Measurements from ENCODE around the gene SAMD13.

SAMD13 gene

GRCh38 chr1:84348759-84349158 is 47.3 kb downstream of the SAMD13 start:
- no peak overlapping the region for H3K4me3 ChIP-seq (ENCODE audit: low read depth, low read length)
- H3K36me3 ChIP-seq (ENCODE audit: control insufficient read depth, insufficient read depth, low read length) = no peaks in the 10 kb centered on the region
- H3K9ac ChIP-seq (ENCODE audit: low read depth, low read length) = no peak overlapping the region
- H3K27me3 ChIP-seq (ENCODE audit: control insufficient read depth, insufficient read depth, low read length) = no peaks in the 10 kb centered on the region
- H3K9me3 ChIP-seq (ENCODE audit: control insufficient read depth, insufficient read depth, low read length) = no peaks in the 10 kb centered on the region
- no peaks in the 10 kb centered on the region for H3K4me1 ChIP-seq (ENCODE audit: control insufficient read depth, insufficient read depth, low read length)

DNA sequence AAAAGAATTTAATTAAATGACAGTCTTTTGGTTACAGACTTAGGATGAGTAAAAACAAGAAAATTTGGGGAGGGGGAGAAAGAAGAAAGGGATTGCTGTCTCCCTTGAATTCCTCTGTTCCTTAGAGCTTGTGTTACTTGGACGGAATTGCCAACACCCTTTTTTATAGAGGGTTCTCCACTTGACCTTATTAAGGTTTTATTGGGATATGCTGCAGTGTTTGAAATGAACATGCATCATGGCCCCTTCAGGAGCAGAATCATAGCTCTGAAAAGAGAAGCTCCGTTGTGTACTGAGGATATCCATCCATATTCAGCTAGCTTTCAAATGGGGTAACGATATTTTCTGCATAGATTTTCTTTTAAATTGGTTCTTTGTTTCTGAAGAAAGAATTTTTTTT is 48.6 kb downstream of the SAMD13 start:
- H3K36me3 ChIP-seq (ENCODE audit: control insufficient read depth, insufficient read depth, low read length) = no peaks in the 10 kb centered on the region
- H3K9me3 ChIP-seq (ENCODE audit: control insufficient read depth, insufficient read depth, low read length) = no peaks in the 10 kb centered on the region
- H3K27me3 ChIP-seq (ENCODE audit: control insufficient read depth, insufficient read depth, low read length) = no peaks in the 10 kb centered on the region
- no peak overlapping the region for H3K4me3 ChIP-seq (ENCODE audit: low read depth, low read length)
- no peaks in the 10 kb centered on the region for H3K4me1 ChIP-seq (ENCODE audit: control insufficient read depth, insufficient read depth, low read length)
- H3K9ac ChIP-seq (ENCODE audit: low read depth, low read length) = no peak overlapping the region

DNA sequence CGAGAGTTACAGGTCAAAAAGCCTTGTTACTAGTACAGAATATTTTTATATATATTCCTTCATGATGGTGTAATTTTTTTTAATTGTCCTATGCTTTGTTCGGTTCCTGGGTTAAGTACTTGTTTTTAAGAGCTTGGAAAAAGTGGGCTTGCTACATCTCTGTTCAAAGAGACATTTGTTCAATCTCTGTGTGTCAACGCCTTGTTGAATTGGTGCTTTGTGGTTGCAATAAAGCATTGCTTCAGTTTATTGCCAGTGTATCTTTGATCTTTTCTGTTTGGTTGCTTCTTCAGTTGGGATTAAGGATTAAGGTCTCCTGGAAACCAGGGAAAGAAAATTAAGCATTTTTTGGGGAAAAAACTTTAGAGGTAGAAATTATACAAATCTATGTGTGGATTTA is 49.0 kb downstream of the SAMD13 start:
- Histone ChIP-seq H3K4me3 (ENCODE audit: low read depth, low read length) (no peak overlapping the region), H3K27me3 (ENCODE audit: control insufficient read depth, insufficient read depth, low read length) (no peaks in the 10 kb centered on the region), H3K9ac (ENCODE audit: low read depth, low read length) (no peak overlapping the region), H3K4me1 (ENCODE audit: control insufficient read depth, insufficient read depth, low read length) (no peaks in the 10 kb centered on the region), H3K36me3 (ENCODE audit: control insufficient read depth, insufficient read depth, low read length) (no peaks in the 10 kb centered on the region), H3K9me3 (ENCODE audit: control insufficient read depth, insufficient read depth, low read length) (no peaks in the 10 kb centered on the region)

GRCh38 chr1:84352298-84353106 is 51.0 kb downstream of the SAMD13 start:
- H3K36me3 ChIP-seq (ENCODE audit: control insufficient read depth, insufficient read depth, low read length) = no peaks in the 10 kb centered on the region
- H3K27me3 ChIP-seq (ENCODE audit: control insufficient read depth, insufficient read depth, low read length) = no peaks in the 10 kb centered on the region
- H3K4me3 ChIP-seq (ENCODE audit: low read depth, low read length) = no peak overlapping the region
- H3K4me1 ChIP-seq (ENCODE audit: control insufficient read depth, insufficient read depth, low read length) = no peaks in the 10 kb centered on the region
- H3K9ac ChIP-seq (ENCODE audit: low read depth, low read length) = no peak overlapping the region
- H3K9me3 ChIP-seq (ENCODE audit: control insufficient read depth, insufficient read depth, low read length) = no peaks in the 10 kb centered on the region

- no peaks in the 10 kb centered on the region for H3K4me1 ChIP-seq (ENCODE audit: control insufficient read depth, insufficient read depth, low read length)
- no peak overlapping the region for H3K9ac ChIP-seq (ENCODE audit: low read depth, low read length)
- H3K36me3 ChIP-seq (ENCODE audit: control insufficient read depth, insufficient read depth, low read length) = no peaks in the 10 kb centered on the region
- no peak overlapping the region for H3K4me3 ChIP-seq (ENCODE audit: low read depth, low read length)
- H3K27me3 ChIP-seq (ENCODE audit: control insufficient read depth, insufficient read depth, low read length) = no peaks in the 10 kb centered on the region
- H3K9me3 ChIP-seq (ENCODE audit: control insufficient read depth, insufficient read depth, low read length) = no peaks in the 10 kb centered on the region
These were observed 52.2 kb downstream of the SAMD13 start for GRCh38 chr1:84353695-84354094.

DNA sequence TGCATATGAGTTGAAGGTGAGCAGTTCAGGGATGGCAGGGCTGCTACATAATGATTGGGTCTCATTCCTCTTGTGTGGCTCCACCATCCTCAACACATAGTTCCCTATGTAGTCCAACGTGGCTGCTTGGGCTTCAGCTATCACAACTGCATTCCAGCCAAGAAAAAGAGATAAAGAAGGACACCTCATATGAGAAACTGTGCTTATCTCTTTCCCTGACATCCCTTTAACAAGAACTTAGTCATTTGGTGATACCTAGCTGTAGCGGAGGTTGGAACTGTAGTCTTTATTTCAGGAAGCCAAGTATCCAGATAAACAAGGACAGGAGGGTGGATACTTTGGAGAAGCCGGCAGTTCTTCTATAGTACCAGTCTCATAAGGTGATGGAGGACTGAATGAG is 54.0 kb downstream of the SAMD13 start:
- no peaks in the 10 kb centered on the region for H3K4me1 ChIP-seq (ENCODE audit: control insufficient read depth, insufficient read depth, low read length)
- no peak overlapping the region for H3K4me3 ChIP-seq (ENCODE audit: low read depth, low read length)
- no peak overlapping the region for H3K9ac ChIP-seq (ENCODE audit: low read depth, low read length)
- no peaks in the 10 kb centered on the region for H3K9me3 ChIP-seq (ENCODE audit: control insufficient read depth, insufficient read depth, low read length)
- no peaks in the 10 kb centered on the region for H3K27me3 ChIP-seq (ENCODE audit: control insufficient read depth, insufficient read depth, low read length)
- no peaks in the 10 kb centered on the region for H3K36me3 ChIP-seq (ENCODE audit: control insufficient read depth, insufficient read depth, low read length)

DNA sequence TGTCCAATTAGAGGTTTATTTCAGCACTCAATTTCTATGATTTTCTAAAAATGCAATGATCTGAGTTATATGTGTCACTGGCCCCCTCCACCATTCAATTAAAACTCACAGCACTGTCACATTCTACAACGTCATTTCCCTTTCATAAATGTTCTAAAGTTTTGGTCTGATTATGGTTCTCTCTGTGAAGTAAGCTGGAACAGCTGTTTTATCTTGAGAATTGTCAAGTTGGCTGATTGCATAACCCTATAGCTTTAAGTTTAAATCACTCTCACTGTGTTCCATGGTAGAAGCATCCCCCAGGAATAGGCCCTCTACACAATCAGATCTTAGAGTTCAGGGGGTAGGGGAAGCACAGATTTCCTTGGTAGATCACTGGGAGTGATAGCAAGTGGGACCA is 55.4 kb downstream of the SAMD13 start:
- no peak overlapping the region for H3K4me3 ChIP-seq (ENCODE audit: low read depth, low read length)
- no peaks in the 10 kb centered on the region for H3K36me3 ChIP-seq (ENCODE audit: control insufficient read depth, insufficient read depth, low read length)
- no peaks in the 10 kb centered on the region for H3K4me1 ChIP-seq (ENCODE audit: control insufficient read depth, insufficient read depth, low read length)
- no peak overlapping the region for H3K9ac ChIP-seq (ENCODE audit: low read depth, low read length)
- H3K9me3 ChIP-seq (ENCODE audit: control insufficient read depth, insufficient read depth, low read length) = no peaks in the 10 kb centered on the region
- no peaks in the 10 kb centered on the region for H3K27me3 ChIP-seq (ENCODE audit: control insufficient read depth, insufficient read depth, low read length)

GRCh38 chr1:84358695-84359094 is 57.2 kb downstream of the SAMD13 start:
- Histone ChIP-seq H3K36me3 (ENCODE audit: control insufficient read depth, insufficient read depth, low read length) (no peaks in the 10 kb centered on the region), H3K27me3 (ENCODE audit: control insufficient read depth, insufficient read depth, low read length) (no peaks in the 10 kb centered on the region), H3K9ac (ENCODE audit: low read depth, low read length) (no peak overlapping the region), H3K9me3 (ENCODE audit: control insufficient read depth, insufficient read depth, low read length) (no peaks in the 10 kb centered on the region), H3K4me3 (ENCODE audit: low read depth, low read length) (no peak overlapping the region), H3K4me1 (ENCODE audit: control insufficient read depth, insufficient read depth, low read length) (no peaks in the 10 kb centered on the region)

DNA sequence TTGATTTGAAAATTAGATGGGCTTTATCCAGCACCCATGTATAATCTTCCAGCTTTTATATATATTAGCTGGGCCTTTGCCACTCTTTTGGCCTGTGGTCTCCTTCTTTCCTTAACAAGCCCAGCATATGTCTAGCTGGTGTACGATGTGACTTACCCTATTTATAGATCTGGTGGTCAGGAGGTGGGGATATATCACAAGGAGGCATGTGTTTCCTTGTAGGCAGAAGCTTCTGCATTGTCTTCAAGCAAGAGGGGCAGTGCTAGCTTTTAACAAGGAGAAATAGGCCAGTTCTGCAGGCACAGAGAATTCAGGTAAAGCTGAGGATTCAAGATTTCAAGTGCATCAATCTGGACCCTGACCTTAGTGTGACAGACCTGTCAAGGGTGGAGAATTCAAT is 58.8 kb downstream of the SAMD13 start:
- H3K4me3 ChIP-seq (ENCODE audit: low read depth, low read length) = no peak overlapping the region
- no peaks in the 10 kb centered on the region for H3K9me3 ChIP-seq (ENCODE audit: control insufficient read depth, insufficient read depth, low read length)
- no peaks in the 10 kb centered on the region for H3K36me3 ChIP-seq (ENCODE audit: control insufficient read depth, insufficient read depth, low read length)
- no peaks in the 10 kb centered on the region for H3K4me1 ChIP-seq (ENCODE audit: control insufficient read depth, insufficient read depth, low read length)
- no peaks in the 10 kb centered on the region for H3K27me3 ChIP-seq (ENCODE audit: control insufficient read depth, insufficient read depth, low read length)
- no peak overlapping the region for H3K9ac ChIP-seq (ENCODE audit: low read depth, low read length)

DNA sequence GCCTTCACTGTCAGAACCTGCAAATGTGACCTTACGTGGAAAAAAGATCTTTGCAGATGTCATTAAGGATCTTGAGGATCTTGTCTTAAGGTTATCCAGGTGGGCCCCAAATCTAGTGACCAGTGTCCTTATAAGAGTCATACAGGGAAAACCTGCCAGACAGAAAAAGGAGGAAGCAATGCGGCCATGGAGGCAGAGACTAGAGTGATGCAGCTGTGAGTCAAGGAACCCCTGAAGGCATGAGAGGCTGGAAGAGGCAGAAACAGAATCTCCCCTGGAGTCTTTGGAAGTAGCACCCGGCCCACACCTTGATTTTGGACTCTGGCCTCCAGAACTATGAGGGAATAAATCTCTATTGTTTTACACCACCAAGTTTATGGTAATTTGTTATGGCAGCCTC is 60.3 kb downstream of the SAMD13 start:
- H3K27me3 ChIP-seq (ENCODE audit: control insufficient read depth, insufficient read depth, low read length) = no peaks in the 10 kb centered on the region
- no peaks in the 10 kb centered on the region for H3K9me3 ChIP-seq (ENCODE audit: control insufficient read depth, insufficient read depth, low read length)
- no peak overlapping the region for H3K9ac ChIP-seq (ENCODE audit: low read depth, low read length)

GRCh38 chr1:84363019-84363418 is 61.5 kb downstream of the SAMD13 start:
- no peak overlapping the region for H3K9ac ChIP-seq (ENCODE audit: low read depth, low read length)
- H3K4me3 ChIP-seq (ENCODE audit: low read depth, low read length) = no peak overlapping the region
- no peaks in the 10 kb centered on the region for H3K9me3 ChIP-seq (ENCODE audit: control insufficient read depth, insufficient read depth, low read length)
- no peaks in the 10 kb centered on the region for H3K27me3 ChIP-seq (ENCODE audit: control insufficient read depth, insufficient read depth, low read length)
- no peaks in the 10 kb centered on the region for H3K36me3 ChIP-seq (ENCODE audit: control insufficient read depth, insufficient read depth, low read length)
- H3K4me1 ChIP-seq (ENCODE audit: control insufficient read depth, insufficient read depth, low read length) = no peaks in the 10 kb centered on the region

More for the DNA sequence above, 60.3 kb downstream of the SAMD13 start:
- H3K36me3 ChIP-seq (ENCODE audit: control insufficient read depth, insufficient read depth, low read length) = no peaks in the 10 kb centered on the region
- no peak overlapping the region for H3K4me3 ChIP-seq (ENCODE audit: low read depth, low read length)
- H3K4me1 ChIP-seq (ENCODE audit: control insufficient read depth, insufficient read depth, low read length) = no peaks in the 10 kb centered on the region

DNA sequence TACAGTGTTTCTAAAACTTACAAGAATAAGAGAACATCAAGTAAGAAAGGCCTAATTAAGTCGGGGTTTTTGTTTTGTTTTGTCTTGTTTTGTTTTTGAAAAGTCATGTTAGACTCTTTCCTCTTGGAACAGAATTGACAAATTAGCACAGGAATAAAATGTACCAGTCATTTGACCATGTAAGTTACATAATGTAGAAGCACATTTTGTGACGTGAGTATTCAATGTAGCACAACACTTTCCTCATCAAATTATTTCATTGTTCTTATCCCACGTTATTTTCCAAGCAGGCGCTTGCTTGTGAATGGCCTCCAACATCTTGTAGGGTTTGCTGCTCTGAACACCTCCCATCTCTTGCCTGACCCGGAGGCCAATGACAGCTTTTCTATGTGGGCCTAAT is 62.1 kb downstream of the SAMD13 start:
- Histone ChIP-seq H3K9ac (ENCODE audit: low read depth, low read length) (no peak overlapping the region), H3K36me3 (ENCODE audit: control insufficient read depth, insufficient read depth, low read length) (no peaks in the 10 kb centered on the region), H3K9me3 (ENCODE audit: control insufficient read depth, insufficient read depth, low read length) (no peaks in the 10 kb centered on the region), H3K27me3 (ENCODE audit: control insufficient read depth, insufficient read depth, low read length) (no peaks in the 10 kb centered on the region), H3K4me3 (ENCODE audit: low read depth, low read length) (no peak overlapping the region), H3K4me1 (ENCODE audit: control insufficient read depth, insufficient read depth, low read length) (no peaks in the 10 kb centered on the region)

Data from iPS-15b (cell line).